GF-D8 (cell line): ENCODE results near the gene CNDP2.

Experiments
- DNase-seq: peaks from one replicate; lab custom pipeline; 2025; lab: John Stamatoyannopoulos, UW

CNDP2 gene

DNA sequence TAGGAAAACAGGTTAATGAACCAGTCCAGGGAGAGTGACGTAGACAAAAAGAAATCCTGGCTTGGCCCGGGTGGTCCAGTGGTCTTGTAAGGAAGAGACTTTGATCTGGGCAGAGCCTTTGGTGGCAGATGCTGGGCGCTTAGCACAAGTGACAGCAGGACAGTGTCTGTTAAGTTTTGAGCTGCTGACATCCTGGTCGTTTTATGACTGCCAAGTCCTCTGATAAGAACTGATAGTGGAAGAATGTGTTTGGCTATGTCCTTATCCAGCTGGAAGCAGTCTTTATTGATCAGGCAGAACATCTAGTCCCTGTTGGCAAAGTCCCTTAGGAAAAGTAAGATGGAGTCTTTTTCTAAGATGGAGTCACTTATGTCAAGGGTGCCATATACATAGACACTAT lies 74.1 kb downstream of the CNDP2 start:
- DNase-seq, result no peak

DNA sequence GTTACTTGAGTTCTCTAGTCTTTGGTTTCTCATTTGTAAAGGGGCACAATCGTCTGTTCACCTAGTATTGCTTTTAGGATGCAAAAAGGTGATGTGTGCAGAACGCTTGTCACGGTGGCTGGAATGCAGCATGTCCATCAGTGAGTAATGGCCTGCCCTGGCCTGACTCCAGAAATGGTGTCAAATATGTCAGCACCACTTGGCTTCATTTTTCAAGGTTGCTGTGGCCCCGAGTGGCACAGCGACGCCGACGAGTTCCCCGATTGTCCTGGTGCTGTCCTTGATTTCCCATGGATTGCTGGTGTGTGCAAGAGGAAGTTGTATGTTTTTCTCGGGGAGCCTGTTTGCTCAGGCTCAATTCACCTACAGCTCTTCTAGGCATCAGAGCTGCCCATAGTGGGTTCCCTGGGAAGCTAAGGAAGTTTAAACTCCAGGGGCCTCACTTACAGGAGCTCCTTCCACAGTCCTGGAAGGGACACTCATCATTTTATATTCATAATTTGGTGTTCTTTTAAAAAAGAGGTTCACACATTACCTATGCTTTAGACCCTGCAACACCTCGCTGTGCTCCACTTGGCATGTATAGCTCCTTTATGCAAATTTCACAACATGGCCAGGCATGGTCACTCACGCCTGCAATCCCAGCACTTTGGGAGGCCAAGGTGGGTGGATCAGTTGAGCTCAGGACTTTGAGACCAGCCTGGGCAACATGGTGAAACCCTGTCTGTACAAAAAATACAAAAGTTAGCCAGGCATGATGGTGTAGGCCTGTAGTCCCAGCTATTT lies 75.9 kb downstream of the CNDP2 start:
- no peak for DNase-seq

DNA sequence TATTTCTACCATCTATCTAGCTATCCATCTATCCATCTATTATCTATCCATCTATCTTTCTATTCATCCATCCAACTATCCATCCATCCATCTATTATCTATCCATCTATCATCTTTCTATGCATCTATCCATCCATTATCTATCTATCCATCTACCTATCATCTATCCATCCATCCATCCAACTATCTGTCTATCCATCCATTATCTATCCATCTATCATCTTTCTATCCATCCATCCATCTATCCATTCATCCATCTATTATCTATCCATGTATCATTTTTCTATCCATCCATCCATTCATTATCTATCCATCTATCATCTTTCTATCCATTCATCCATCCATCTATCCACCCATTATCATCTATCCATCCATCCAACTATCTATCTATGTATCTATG lies 76.9 kb downstream of the CNDP2 start:
- DNase-seq, result no peak
